GM19099 (cell line): ENCODE data around the gene KIF15.

Experiments used
- POLR2A ChIP-seq: IDR thresholded peaks from 3 replicates; pipeline ENCODE4 v1.6.1; 2011; ENCODE audit warnings: low read depth; ENCODE audit not compliant: insufficient read length; ENCODE audit errors: extremely low read depth

KIF15 gene

DNA sequence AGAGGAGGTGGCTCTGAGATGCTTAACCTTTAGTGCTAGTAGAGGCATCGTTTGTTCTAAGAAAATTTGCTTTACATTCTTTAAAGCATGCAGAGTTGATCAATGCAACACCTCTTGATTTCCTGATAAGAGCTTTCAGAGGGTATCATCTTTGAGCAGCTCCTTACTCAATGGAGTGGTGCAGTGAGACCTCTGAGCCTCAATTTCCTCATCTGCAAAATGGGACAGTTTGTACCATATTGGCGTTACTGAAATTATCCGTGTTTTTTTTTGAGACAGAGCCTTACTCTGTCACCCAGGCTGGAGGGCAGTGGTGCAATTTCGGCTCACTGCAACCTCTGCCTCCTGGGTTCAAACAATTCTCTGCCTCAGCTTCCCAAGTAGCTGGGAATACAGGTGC lies 98.5 kb downstream of the KIF15 start:
- no peak for TF ChIP-seq POLR2A

- peak; percentile 86 for TF ChIP-seq POLR2A
Observed at GRCh38 chr3:44861412-44862225, 100.0 kb downstream of the KIF15 start, which contains the start of gene TMEM42. TMEM42 (plus strand) TSS chr3:44861912; CDS start chr3:44861925, 13 bp downstream.

DNA sequence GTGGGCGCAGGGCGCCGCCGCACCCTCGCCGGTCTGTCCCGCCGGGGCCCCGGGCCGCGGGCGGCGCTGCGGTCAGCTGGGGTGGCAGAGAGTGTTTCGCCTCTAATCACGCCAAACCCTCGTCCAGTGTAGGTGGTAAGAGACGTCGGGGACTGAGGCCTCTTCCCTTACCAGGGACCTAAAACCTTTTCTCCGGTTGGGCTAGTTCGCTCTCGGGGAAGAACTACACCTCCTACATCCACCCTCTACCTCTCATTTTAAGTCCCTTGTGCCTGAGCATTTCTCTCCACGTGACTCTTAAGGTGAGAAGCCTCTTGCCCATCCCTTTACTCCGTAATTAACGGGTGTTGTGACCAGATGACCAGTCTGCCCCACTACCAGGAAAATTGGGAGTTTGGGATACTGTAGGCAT lies 100.6 kb downstream of the KIF15 start:
- no peak for TF ChIP-seq POLR2A

- no peak for TF ChIP-seq POLR2A
Observed at GRCh38 chr3:44865272-44866035, 103.9 kb downstream of the KIF15 start.

GRCh38 chr3:44867421-44868111 lies 106.0 kb downstream of the KIF15 start:
- TF ChIP-seq POLR2A = no peak

DNA sequence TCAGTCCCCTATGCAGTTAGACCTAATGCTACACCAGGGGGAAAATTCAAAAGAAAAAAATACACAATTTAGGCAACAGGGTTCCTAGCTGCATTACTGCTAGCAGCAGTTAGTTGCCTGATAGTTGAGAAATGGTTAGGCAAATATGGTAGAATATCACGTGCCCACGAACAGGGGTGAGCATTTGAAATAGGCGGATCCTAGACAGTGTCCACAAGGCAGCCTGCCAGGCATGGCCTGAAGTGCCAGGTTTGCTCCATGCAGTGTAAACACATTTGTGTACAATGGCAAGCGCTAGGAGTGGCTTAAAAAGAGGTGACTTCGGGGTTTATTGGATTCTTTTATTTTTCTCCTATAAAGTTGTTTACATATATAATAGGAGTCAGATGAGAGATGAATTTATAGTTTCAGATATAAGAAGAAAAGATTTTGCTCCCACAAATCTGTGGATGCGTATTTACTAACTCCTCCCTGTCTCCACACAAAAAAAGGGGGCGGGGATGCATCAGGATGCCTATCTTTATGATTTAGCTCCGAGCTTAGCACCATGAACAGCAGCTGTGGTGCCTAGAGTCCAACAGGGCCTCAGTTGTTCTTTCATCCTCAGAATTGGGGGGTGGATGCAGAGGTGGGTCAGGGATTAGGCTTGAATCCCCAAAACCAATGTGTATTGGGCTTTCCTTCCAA lies 108.9 kb downstream of the KIF15 start:
- no peak for TF ChIP-seq POLR2A

DNA sequence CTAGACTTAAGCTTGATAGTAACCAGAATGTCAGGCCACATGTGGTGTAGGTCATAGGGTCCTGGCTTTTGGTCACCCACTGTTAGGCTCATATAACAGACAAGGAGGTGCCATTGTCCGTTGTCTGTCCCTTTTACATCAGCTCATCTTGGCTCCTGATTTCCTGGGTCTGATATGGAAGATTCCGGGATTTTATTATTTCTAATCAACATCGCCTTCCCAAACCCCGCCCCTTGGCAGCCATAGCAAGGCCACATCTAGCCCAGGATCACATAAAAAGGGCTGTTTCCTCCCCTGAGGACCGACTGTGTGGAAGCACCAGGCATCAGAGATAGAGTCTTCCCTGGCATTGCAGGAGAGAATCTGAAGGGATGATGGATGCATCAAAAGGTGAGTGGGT lies 112.7 kb downstream of the KIF15 start, which contains the start of gene TGM4:
Gene TGM4 (plus strand): TSS at position 301 of the 400 bp plus-strand sequence. CDS start 71 bp downstream, at position 372.
- TF ChIP-seq POLR2A = no peak

- TF ChIP-seq POLR2A = no peak
Observed at GRCh38 chr3:44875596-44875995, 114.0 kb downstream of the KIF15 start.

DNA sequence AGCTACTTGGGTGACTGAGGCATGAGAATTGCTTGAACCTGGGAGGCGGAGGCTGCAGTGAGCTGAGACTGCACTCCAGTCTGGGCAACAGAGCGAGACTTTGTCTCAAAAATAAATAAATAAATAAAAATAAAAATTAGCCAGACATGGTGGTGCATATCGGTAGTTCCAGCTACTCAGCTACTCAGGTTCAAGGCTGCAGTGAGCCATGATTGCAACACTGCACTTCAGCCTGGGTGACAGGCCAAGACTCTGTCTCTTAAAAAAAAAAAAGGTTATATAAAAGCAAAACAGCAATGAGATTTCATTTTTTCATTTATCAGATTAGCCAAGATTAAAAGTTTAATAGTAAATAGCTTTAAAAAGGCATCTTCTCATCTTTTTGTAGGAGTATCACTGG lies 115.7 kb downstream of the KIF15 start:
- no peak for TF ChIP-seq POLR2A

GRCh38 chr3:44880284-44880683 lies 118.7 kb downstream of the KIF15 start:
- no peak for TF ChIP-seq POLR2A

DNA sequence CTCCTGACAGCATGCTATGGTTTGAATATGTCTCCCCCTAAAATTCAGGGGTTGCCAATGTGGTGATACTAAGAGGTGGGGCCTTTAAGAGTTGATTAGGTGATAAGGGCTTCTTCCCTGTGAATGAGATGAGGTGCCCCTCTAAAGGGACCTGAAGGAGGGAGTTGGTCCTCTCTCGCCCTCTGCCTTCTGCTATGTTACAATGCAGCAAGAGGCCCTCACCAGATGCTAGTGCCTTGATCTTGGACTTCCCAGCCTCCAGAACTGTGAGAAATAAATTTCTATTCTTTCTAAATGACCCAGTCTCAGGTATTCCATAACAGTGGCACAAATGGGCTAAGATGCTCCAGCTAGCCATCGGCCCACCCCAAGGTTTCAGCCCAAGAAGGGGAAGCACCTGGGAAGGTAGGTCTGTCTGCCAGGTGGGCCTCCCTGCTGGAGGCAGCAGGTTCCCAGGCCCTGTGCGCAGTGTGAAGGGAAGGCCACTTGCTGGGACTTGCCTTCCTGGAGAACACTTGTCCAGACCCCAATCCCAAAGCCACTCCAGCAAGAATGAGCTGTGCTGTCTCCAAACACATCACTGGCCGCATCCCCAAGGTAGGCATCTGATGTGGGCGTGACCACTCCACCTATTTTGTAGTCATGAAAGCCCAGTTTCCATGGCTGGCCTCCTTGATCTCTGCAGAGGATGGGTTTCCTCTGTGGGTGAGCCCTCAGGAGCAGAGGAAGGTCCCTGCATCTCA lies 121.8 kb downstream of the KIF15 start:
- TF ChIP-seq POLR2A = no peak

DNA sequence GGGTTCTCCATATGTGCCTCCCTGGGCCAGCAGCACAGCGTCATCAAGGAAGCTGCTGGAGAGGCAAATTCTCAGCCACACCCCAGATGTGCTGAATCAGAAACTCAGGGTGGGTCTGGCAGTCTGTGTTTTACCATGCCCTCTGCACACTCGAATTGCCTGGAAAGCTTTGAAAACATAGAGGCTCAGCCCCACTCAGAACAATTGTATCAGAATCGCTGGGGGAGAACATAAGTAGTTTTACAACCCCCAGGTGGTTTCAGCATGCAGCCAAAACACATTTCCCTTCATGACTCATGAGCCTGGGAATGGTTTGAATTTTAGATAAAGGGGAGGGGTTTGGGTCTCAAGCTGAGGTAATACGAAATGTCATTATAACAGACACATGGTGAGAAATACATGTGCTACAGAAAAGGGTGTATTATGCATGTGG lies 122.4 kb downstream of the KIF15 start:
- TF ChIP-seq POLR2A = no peak

GRCh38 chr3:44885618-44886017 lies 124.0 kb downstream of the KIF15 start:
- no peak for TF ChIP-seq POLR2A

DNA sequence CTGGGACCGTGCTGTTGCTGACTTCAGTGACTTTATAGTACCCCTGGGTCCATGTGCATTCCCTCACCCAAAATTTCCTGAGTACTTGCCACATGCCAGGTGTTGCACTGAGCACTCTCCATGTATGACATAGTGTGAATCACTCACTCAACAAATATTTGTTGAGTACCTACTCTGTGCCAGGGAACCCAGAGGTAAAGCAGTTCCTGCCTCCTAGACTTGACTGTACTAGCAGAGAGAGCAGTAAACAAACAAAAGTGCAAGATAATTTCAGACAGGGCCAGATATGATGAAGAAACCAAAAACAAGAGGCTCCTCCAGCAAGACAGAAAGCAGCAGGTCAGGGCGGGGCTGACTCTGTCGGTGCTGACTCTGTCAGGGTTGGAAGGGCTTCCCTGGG lies 125.0 kb downstream of the KIF15 start:
- no peak for TF ChIP-seq POLR2A
